TTC549 (cell line): ENCODE results near the gene RAB5A.
"Not testable (repeated sequence)": the region's sequence is repeated elsewhere in the genome, so short reads cannot be mapped to it uniquely, and the experiment has no call there.

Experiments used
- FAIRE-seq: peaks from 2 replicates; lab custom pipeline; 2012; peaks lifted over from hg19 to GRCh38; lab: Jason Lieb, UNC

The RAB5A gene

GRCh38 chr3:19948226-19948591 lies 1.3 kb downstream of the RAB5A start:
- FAIRE-seq, result no peak

DNA sequence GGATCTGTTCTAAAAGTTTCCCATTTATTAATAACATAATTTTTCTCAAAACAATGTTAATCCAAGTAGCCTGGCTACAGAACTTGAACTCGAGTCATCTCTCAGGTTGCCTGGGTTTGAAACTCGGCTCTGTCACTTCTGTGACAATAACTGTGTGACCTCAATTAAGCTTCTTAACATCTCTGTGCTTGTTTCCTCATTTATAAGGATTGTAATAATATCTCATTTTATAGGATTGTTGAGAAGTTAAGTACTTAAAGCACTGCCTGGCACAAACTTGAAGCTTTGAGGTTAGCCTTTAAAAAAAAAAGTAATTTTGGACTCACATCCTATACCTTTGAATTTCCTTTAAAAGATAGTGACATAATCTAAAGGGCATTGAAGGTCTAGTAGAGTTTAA lies 3.4 kb downstream of the RAB5A start:
- no peak for FAIRE-seq

- FAIRE-seq, result no peak
Measured at GRCh38 chr3:19954676-19955075, 7.8 kb downstream of the RAB5A start.

DNA sequence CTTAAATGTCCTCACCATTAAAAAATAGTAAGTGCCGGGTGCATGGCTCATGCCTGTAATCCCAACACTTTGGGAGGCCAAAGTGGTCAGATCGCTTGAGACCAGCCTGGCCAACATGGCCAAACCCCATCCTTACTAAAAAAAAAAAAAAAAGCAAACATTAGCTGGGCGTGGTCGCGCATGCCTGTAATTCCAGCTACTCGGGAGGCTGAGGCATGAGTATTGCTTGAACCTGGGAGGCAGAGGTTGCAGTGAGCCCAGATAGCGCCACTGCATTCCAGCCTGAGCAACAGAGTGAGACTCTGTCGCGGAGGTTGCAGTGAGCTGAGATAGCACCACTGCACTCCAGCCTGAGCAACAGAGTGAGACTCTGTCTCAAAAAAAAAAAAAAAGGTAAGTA lies 10.5 kb downstream of the RAB5A start:
- FAIRE-seq, result not testable (repeated sequence)

- no peak for FAIRE-seq
Measured at GRCh38 chr3:19959505-19959904, 12.6 kb downstream of the RAB5A start.

GRCh38 chr3:19960696-19961095 lies 13.8 kb downstream of the RAB5A start:
- no peak for FAIRE-seq

DNA sequence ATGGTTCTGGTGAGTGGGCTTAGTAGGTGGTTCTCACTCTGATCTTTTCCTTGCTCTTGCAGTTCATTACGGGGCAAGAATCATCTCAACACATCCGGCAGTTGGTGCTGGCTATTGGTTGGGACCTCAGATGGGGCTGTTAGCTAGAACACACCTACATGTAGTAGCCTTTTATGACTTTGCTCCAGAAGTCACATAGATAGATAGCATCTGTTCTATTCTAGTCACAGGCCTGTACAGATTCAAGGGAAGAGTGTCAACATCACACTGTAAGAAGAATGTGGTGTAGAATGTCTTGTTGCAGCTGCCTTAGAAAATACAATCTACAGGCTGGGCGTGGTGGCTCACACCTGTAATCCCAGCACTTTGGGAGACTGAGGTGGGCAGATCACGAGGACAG lies 15.1 kb downstream of the RAB5A start:
- no peak for FAIRE-seq

DNA sequence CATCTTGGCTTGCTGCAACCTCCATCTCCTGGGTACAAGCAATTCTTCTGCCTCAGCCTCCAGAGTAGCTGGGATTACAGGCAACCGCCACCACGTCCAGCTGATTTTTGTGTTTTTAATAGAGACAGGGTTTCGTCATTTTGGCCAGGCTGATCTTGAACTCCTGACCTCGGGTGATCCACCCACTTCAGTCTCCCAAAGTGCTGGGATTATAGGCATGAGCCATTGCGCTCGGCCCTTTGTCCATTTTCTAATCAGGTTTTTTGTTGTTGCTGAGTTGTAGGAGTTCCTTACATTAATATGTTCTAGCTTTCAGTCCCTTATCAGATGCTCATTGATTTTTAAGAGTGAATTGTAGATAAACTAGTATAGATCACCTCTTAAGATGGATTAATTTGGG lies 20.3 kb downstream of the RAB5A start:
- FAIRE-seq, result no peak

GRCh38 chr3:19967812-19968211 lies 20.9 kb downstream of the RAB5A start:
- FAIRE-seq, result no peak

- no peak for FAIRE-seq
Measured at GRCh38 chr3:19970327-19970726, 23.4 kb downstream of the RAB5A start.

GRCh38 chr3:19972054-19972453 lies 25.2 kb downstream of the RAB5A start:
- FAIRE-seq, result no peak

GRCh38 chr3:19988904-19989303 lies 42.0 kb downstream of the RAB5A start:
- FAIRE-seq, result not testable (repeated sequence)

DNA sequence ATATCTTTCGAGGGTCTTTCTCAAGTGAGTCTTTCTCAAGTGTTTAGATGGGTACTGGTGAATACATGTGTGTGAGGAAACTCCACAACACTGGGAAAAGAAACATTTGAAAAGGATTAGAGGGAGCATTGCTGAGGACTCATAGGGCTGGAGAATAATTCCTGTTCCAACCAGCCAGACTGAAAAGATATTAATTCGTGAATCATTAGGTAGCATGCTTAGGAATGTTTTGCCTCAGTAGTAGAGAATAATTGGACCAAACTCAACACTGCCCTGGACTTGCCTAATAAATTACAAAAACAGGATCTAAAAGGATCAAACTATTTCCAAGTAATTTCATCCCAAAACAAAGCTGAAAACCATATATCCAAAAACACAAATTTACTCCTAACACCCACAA lies 47.9 kb downstream of the RAB5A start:
- FAIRE-seq, result no peak

DNA sequence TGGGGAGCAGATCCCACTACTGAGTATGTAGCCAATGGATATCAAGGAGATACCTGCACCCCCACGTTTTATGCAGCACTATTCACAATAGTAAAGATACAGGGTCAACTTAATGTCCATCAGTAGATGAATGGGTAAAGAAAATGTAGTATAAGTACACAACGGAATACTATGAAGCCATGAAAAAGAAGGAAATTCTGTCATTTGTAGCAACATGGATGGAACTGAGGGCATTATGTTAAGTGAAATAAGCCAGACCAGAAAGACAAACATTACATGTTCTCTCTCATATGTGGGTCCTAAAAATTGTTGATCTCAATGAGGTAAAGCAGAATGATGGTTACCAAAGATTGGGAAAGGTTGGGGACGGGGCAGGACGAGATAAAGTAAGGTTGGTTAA lies 50.6 kb downstream of the RAB5A start:
- no peak for FAIRE-seq

DNA sequence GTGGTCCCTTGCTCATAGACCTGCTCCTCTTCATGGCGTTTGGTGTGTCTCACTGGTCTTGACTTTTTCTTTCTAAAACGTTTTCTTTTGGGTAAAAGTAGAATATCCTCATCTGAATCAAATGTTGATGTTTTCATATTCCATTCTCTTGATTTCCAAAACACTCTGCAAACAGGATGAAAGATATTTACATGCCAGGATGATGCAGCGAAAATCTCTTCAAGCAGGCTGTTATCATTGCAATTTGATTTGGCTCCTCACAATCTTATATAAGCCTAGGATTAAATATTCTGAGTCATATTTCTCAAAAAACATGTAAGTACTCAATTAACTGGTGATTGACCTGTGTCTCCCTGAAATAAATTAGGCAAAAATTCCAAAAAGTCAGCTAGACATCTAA lies 55.0 kb downstream of the RAB5A start:
- no peak for FAIRE-seq

- no peak for FAIRE-seq
Measured at GRCh38 chr3:20007960-20008359, 61.1 kb downstream of the RAB5A start.

GRCh38 chr3:20008646-20009045 lies 61.7 kb downstream of the RAB5A start:
- no peak for FAIRE-seq

DNA sequence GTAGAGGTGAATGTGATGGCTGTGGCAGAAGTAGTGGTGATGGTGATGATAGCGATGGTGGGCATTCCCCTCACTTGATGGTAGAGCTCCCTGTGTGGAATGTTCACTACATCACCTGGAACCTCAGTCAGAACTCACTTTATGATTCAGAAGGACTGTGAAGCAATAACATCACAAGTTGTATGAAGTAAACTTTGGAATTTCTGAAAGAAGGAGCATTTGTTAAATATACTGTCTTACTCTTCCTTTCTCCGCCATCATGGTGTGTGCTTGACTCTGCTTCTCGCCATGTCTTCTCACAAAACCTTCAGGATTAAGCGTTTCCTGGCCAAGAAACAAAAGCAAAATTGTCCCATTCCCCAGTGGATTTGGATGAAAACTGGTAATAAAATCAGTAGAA lies 65.3 kb downstream of the RAB5A start, which contains the start of gene PP2D1:
PP2D1 (minus strand) TSS at position 101 of the 400 bp plus-strand sequence. CDS start 192 bp downstream, outside the sequence.
- FAIRE-seq, result no peak

- FAIRE-seq, result no peak
Measured at GRCh38 chr3:20013396-20013795, 66.5 kb downstream of the RAB5A start.

DNA sequence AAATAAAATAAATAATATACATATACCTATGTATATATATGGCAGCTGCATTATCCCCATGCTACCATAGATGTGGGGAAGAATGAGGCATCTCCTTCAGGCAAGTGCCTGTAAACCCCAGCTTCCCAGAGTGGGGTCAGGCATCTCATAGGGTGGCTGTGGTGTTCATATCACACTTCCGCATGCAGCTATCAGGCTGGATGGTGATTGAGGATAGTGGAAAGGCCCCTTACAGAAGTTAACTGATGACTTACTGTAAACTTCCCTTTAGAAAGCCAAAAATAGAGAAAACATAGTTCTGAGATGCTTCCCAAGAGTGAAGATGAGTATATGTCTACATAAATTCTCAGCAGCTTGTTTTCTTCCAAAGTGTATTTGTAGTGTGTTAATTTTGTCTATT lies 68.6 kb downstream of the RAB5A start:
- no peak for FAIRE-seq

- FAIRE-seq, result not testable (repeated sequence)
Measured at GRCh38 chr3:20016076-20016475, 69.2 kb downstream of the RAB5A start.

- FAIRE-seq, result no peak
Measured at GRCh38 chr3:20022954-20023622, 76.2 kb downstream of the RAB5A start.

- FAIRE-seq, result no peak
Measured at GRCh38 chr3:20023623-20024405, 76.9 kb downstream of the RAB5A start.

- no peak for FAIRE-seq
Measured at GRCh38 chr3:20027136-20027535, 80.2 kb downstream of the RAB5A start.
